HG02763 (cell line): ENCODE data around the gene PRMT1.
"Not testable (repeated sequence)": the region's sequence is repeated elsewhere in the genome, so short reads cannot be mapped to it uniquely, and the experiment has no call there.

Experiments used
- ATAC-seq: cut with Tn5 transposase; IDR thresholded peaks from one replicate; pipeline ENCODE4 v1.9.1; 2021; ENCODE audit warnings: mild to moderate bottlenecking, moderate library complexity; ENCODE audit not compliant: unreplicated experiment

PRMT1 gene

DNA sequence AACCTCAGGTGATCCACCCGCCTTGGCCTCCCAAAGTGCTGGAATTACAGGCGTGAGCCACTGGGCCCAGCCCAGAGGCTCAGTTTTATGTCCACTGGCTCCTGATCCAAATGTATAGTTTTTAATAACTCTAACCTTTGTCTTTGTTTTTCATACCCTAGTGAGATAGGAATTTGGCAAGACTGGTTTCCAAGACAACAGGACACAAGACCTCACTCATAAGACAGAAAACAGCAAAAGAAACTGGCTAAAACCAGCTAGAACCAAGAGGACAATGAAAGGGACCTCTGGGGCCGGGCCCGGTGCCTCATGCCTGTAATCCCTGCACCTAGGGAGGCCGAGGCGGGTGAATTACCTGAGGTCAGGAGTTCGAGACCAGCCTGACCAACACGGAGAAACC lies 41.4 kb downstream of the PRMT1 start:
- no peak for ATAC-seq

DNA sequence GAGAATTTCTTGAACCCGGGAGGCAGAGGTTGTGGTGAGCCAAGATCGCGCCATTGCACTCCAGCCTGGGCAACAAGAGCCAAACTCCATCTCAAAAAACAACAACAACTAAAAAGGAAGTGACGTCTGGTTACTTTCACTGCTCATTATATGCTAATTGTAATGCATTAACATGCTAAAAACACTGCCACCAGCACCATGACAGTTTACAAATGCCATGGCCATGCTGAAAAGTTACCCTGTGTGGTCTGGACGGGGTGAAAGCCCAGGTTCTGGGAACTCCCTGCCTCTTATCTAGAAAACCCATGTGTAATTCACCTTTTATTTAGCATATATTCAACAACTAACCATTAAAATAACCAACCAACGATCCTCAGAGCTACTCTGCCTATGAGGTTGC lies 41.9 kb downstream of the PRMT1 start:
- no peak for ATAC-seq

DNA sequence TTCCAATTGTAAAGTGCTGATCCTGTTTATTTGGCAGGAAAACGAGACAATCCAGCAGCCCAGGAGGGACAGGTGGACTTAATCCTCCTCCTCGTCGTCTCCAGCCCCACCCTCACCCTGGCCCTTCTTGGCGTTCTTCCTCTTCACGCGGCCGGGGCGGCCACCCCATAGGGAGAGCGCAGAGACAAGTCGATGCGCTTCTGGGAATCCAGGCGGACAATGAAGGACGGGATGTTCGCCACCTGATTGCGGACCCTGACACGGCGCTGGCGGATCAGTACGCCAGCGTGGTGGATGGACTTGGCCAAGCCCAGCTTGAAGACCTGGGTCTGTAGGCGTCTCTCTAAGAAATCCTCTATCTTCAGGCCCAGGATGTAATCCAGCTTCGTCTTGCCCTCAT lies 42.3 kb downstream of the PRMT1 start:
- ATAC-seq = not testable (repeated sequence)

DNA sequence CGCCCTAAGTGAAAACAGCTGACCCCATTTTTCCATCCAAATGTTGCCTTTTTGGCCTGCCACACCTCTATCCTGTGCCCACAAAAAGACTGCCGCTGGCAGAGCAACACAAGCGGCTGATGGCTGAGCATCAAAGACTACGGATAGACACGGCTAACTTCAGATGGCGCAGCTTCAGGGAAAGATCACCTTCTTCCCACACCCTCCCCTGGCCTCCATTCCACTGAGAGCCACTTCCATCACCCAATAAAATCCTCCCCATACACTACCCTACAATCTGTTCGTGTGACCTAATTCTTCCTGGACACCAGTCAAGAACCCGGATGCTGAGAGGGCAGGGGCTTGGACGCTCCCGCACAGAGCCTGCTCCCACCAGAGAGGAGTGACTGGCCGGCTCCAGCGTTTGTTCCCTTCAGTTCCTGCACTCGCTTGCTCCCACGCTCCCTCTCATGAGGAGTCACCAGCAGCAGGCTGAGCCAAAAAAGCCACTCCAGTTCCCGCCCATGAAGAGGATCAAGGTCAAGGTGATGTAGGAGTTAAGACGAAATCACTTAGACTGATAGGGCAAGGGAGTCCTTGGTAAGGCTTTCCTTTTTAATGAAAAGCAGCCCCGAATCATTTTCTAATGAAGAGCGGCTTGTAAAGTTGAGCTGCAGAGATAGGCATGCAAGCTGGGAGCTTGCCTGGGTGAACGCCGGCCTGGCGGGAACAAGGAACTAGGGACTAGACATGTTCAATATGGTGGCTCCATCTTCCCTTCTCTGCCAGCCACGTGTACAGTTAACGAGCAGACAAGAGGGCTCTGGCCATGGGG lies 50.4 kb downstream of the PRMT1 start:
- no peak for ATAC-seq

DNA sequence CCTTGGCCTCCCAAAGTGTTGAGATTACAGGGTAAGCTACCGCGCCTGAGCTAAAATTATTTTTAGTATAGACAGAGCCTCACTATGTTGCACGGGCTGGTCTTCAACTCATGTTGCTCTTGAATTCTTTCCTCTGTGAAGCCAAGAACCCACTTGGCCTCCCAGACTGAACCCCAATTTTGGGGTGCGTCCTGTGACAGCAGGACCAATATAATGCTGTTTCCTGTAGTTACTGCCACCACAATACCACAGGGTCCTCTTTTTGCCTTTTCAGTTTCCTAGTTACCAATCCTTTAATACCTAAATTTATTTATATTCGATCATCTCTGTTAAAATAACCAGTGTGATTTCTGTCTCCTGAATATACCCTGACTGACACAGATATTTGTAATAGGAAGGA lies 53.1 kb downstream of the PRMT1 start:
- no peak for ATAC-seq
